ENCODE measurements around the gene BORCS8. TPM values are rescaled to one million over a fixed set of nuclear protein-coding genes. Genes with fewer than 3 reads are reported as not detected.

The BORCS8 gene
- total RNA-seq, 4 donors from 2014 or later = 6.9 to 33.9 (median 17.9) TPM

DNA sequence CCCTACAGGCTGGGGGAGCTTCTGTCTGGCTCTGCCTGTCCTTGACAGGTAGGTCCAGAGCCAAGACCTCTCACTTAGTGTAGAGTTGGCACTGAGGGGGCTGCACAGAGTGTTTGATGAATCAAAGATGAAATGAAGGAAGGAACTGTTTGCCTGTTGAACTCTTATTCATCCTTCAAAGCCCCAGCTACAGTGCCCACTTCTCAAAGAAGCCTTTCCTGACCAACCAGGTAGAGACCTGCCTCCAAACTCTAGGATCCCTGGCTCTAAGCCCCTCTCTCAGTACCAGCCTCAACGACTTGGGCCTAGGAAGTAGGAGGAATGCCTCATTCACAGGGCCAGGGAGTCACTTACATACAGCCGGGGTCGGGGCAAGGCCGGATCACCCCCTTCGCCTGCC is 44.6 kb downstream of the BORCS8 start:
- TF ChIP-seq POLR2AphosphoS5 (IDR thresholded peaks at IDR 0.05) = no peak
- TF ChIP-seq, protein P1, sequence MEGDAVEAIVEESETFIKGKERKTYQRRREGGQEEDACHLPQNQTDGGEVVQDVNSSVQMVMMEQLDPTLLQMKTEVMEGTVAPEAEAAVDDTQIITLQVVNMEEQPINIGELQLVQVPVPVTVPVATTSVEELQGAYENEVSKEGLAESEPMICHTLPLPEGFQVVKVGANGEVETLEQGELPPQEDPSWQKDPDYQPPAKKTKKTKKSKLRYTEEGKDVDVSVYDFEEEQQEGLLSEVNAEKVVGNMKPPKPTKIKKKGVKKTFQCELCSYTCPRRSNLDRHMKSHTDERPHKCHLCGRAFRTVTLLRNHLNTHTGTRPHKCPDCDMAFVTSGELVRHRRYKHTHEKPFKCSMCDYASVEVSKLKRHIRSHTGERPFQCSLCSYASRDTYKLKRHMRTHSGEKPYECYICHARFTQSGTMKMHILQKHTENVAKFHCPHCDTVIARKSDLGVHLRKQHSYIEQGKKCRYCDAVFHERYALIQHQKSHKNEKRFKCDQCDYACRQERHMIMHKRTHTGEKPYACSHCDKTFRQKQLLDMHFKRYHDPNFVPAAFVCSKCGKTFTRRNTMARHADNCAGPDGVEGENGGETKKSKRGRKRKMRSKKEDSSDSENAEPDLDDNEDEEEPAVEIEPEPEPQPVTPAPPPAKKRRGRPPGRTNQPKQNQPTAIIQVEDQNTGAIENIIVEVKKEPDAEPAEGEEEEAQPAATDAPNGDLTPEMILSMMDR (IDR thresholded peaks at IDR 0.05) = no peak
- TF ChIP-seq POLR2A (IDR thresholded peaks at IDR 0.05) = no peak
- TF ChIP-seq EP300 (IDR thresholded peaks at IDR 0.05) = no peak
- Histone ChIP-seq H3K9me3 (no peaks in the 10 kb centered on the region), H3K4me3 (no peak overlapping the region), H3K27ac (no peak overlapping the region), H3K27me3 (no peaks in the 10 kb centered on the region), H3K4me1 (peaks cover 3% of the 10 kb centered on the region), H3K36me3 (peaks cover 33% of the 10 kb centered on the region)
- 93% methylated on average over 3 of the region's 5 CpGs for WGBS
- no peak for DNase-seq (ENCODE audit: low spot score in 2 of 2)

DNA sequence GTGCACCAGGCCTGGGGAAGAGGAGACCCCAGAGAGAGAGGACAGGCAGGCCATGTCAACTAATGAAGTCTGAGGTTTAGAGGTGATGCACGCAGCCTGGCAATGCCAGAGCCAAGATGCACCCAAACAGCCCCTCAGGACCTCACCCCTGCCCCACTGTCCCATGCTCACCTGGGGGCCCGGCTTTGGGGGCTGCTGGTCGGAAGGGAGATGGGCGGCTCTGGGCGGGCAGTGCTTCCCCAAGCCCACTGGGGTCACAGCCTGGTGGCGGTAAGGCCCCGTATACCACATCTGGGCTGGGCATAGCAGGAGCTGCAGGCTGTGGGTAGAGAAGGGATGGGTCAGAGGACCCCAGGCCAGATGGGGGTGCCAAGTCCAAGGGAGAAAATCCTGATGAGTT is 45.1 kb downstream of the BORCS8 start:
- H3K9me3 ChIP-seq = no peaks in the 10 kb centered on the region
- 91% methylated on average over 5 of the region's 7 CpGs for WGBS
- no peak overlapping the region for H3K27ac ChIP-seq
- H3K4me1 ChIP-seq = peaks cover 3% of the 10 kb centered on the region
- no peaks in the 10 kb centered on the region for H3K27me3 ChIP-seq
- H3K36me3 ChIP-seq = peaks cover 33% of the 10 kb centered on the region
- no peak for DNase-seq (ENCODE audit: low spot score in 2 of 2)
- no peak overlapping the region for H3K4me3 ChIP-seq
- TF ChIP-seq EP300 (IDR thresholded peaks at IDR 0.05) (no peak), POLR2AphosphoS5 (IDR thresholded peaks at IDR 0.05) (no peak), POLR2A (IDR thresholded peaks at IDR 0.05) (no peak)
- TF ChIP-seq, protein P1 (IDR thresholded peaks at IDR 0.05) = no peak

DNA sequence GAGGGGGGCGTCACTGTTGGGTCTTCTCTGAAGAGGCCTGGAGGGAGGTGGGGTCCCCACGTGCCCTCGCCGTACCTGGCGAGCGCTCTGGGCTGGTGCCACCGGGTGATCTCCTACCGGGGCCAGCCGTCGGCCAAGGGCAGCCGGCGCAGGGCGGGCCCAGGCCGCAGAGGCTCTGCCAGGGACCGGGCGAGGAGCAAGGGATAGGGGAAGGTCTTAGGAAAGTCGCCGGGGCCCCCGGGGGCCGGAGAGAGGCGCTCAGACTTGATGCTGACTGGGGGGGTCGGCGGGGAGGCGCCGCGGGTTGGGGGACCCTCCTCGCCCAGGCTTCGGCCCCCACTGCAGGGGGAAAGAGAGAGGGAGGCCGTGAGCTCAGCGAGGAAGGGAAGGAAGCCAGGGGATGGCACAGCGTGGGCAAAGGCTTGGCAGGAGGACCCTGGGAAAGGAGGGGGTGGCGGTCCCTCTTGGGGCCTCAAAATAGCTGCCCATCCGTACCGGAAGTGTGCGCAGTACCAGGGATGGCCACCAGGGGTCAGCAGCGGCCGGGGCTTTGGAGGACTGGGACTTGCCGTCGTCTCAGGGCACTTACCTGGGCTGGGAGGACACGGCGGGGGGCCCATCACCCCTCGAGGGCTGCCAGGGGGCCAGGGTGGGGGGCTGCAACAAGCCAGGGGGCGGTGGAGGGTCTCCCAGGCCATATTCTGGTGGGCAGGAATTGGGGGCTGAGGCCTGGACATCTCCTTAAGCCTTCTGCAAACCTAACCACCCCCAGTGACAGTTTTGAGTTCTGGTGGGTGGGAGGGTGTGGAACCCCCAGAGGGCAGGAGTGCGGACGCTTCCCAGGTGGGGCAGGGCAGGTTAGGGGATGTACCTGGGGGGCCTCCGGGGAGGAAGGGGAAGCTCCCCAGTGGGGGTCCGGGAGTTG is 46.0 kb downstream of the BORCS8 start:
- peak; percentile 90 to 91 for DNase-seq (ENCODE audit: low spot score in 2 of 2)

DNA sequence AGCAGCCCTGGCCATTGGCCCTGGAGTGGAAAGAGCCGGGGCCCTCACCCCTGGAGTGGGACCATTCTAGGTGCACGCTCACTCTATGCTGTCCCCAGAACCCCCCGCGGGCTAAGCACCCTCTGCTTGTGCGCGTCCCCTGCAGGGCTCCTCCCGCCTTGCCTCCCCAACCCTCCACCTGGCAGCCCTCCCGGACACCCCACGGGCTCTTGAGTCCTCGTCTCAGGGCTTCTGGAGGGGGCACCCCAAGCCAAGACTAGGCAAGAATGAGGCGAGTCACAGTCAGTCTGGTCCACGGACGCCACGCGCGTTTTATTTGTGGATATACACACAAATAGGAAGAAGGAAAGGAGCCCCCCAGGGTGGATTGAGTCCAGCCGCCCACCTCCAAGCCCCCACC is 46.7 kb downstream of the BORCS8 start:
- Histone ChIP-seq H3K4me1 (peaks cover 3% of the 10 kb centered on the region), H3K4me3 (no peak overlapping the region), H3K27ac (no peak overlapping the region), H3K9me3 (no peaks in the 10 kb centered on the region), H3K36me3 (peaks cover 33% of the 10 kb centered on the region), H3K27me3 (no peaks in the 10 kb centered on the region)
- DNase-seq (ENCODE audit: low spot score in 2 of 2) = no peak
- TF ChIP-seq EP300 (IDR thresholded peaks at IDR 0.05) (no peak), POLR2A (IDR thresholded peaks at IDR 0.05) (no peak), POLR2AphosphoS5 (IDR thresholded peaks at IDR 0.05) (no peak)
- TF ChIP-seq, protein P1 (IDR thresholded peaks at IDR 0.05) = no peak
- WGBS = 74% methylated on average over 16 of the region's 17 CpGs

More for the DNA sequence above, 46.0 kb downstream of the BORCS8 start:
- WGBS = 33% methylated on average over 40 of the region's 47 CpGs
- no peak overlapping the region for H3K4me3 ChIP-seq
- H3K36me3 ChIP-seq = peaks cover 33% of the 10 kb centered on the region
- TF ChIP-seq, protein P1 (IDR thresholded peaks at IDR 0.05) = peak; percentile 89 to 99
- no peak for TF ChIP-seq POLR2A (IDR thresholded peaks at IDR 0.05)
- H3K9me3 ChIP-seq = no peaks in the 10 kb centered on the region
- H3K27me3 ChIP-seq = no peaks in the 10 kb centered on the region
- H3K4me1 ChIP-seq = peaks cover 3% of the 10 kb centered on the region
- H3K27ac ChIP-seq = no peak overlapping the region

DNA sequence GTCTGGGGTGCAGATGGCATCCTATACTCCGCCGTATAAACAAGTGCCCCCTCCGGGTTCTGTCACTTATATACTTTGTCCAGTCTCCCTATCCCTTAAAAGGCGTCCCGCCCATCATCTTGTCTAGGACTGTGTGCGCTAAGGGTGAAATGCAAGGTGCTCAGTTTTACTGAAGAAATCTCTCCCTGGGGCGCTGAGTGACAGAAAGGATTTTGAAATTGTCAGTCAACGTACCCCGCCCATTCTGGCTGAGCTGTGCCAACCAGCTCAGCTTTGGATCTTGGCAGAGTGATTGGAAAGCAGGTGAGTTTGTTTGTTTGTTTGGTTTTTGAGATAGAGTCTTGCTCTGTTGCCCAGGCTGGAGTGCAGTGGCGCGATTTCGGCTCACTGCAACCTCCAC is 49.6 kb downstream of the BORCS8 start:
- Histone ChIP-seq H3K9me3 (no peaks in the 10 kb centered on the region), H3K27me3 (no peaks in the 10 kb centered on the region), H3K36me3 (peaks cover 10% of the 10 kb centered on the region), H3K27ac (no peak overlapping the region), H3K4me1 (peaks cover 11% of the 10 kb centered on the region), H3K4me3 (no peak overlapping the region)
- no peak for DNase-seq (ENCODE audit: low spot score in 2 of 2)
- TF ChIP-seq POLR2A (IDR thresholded peaks at IDR 0.05) = no peak
- TF ChIP-seq, protein P1 (IDR thresholded peaks at IDR 0.05) = no peak
- TF ChIP-seq EP300 (IDR thresholded peaks at IDR 0.05) = no peak
- no peak for TF ChIP-seq POLR2AphosphoS5 (IDR thresholded peaks at IDR 0.05)
- WGBS = 68% methylated on average over 11 of the region's 12 CpGs

All from suprapubic skin (tissue), 4 donors.